Ovary (tissue), 3 donors: ENCODE measurements around the gene TTLL9.

ENCODE experiments used
- CTCF ChIP-seq, 3 donors: fragments of 450-650 bp in 2 of 3; fragments of 200-600 bp in 1 of 3; IDR thresholded peaks; one replicate each; pipeline versions ENCODE4 v1.5.1 to v1.8.0; 2016 to 2022; ENCODE audit warnings: antibody characterized with exemption in 3 of 3, mild to moderate bottlenecking in 1 of 3
- POLR2A ChIP-seq: fragments of 450-650 bp; IDR thresholded peaks from one replicate; pipeline ENCODE4 v1.6.1; 2017; ENCODE audit warnings: antibody characterized with exemption, mild to moderate bottlenecking, moderate library complexity
- donor health status: DM: no; HTN: no; CAD: no.

DNA sequence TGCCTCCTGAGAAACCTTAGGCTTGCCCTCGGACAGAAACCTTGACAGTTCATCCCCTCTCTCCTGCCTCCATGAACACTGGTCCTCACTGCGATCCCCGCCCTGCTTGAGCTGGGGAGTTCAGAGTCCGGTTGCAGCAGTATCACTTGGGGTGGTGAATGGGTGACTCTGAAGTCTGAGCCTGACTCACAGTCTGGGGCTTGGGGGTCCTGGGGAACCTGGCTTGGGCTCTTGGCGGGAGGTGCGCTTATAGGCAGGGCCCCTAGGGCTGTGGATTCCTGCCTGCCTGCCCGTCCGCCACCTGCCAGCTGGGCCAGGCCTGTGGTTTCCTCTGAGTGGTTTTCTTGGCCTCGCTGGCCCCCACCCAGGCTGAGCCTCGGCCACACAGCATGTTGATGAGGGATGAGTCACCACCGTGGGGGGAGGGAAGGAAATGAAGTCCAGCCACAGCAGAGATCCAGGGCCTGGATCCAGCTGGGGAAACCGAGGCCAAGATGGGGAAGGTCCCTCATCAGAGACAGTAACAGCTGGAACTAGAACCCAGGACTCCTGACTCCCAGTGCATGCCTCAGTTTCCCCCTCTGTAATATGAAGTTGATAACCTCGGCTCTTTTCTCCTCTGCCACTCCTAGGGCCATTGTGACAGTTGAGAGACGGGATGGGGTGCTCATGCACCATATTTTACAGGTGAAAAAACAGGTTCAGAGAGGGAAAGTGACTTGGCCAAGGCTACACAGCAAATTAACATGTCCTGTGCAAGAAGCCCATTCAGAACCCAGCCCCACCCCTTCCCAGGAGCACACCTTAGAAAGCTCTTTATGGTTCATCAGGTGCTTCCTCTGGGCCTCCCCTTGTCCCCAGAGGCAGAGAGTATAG lies 34.2 kb upstream of the TTLL9 start:
- TF ChIP-seq CTCF (IDR thresholded peaks at IDR 0.05) = no peak
- no peak for TF ChIP-seq POLR2A
